ENCODE results near the gene CD4. TPM values are rescaled to one million over a fixed set of nuclear protein-coding genes. Genes with fewer than 3 reads are reported as not detected.

The CD4 gene
- total RNA-seq, 1 experiment from 2014 or later: not detected

- Mint-ChIP-seq H3K4me1 (ENCODE audit: insufficient read depth, unreplicated experiment) (peaks cover 7% of the 10 kb centered on the region), H3K27ac (ENCODE audit: low read depth, unreplicated experiment) (no peak overlapping the region), H3K36me3 (ENCODE audit: insufficient read depth, unreplicated experiment) (no peaks in the 10 kb centered on the region), H3K27me3 (ENCODE audit: insufficient read depth, unreplicated experiment) (peaks cover 37% of the 10 kb centered on the region), H3K4me3 (ENCODE audit: unreplicated experiment) (no peak overlapping the region), H3K9me3 (ENCODE audit: unreplicated experiment) (no peaks in the 10 kb centered on the region)
- POLR2A ChIA-PET: interaction anchor here (0.8 to 4.0 kb wide), 4 partner anchors 19 to 97 kb away, joined by 3 to 23 read pairs (median 6); partner anchors contain the start of genes CDCA3, MLF2 and USP5
- intact Hi-C loops (cut with micrococcal nuclease): no loop called here
- no peak for DNase-seq (ENCODE audit: unreplicated experiment)
- CTCF ChIA-PET: interaction anchor here (0.6 to 8.7 kb wide), 12 partner anchors 9 to 306 kb away, joined by 3 to 74 read pairs (median 4); partner anchors contain the start of genes MLF2 and PTMS
- TF ChIP-seq, protein P1, sequence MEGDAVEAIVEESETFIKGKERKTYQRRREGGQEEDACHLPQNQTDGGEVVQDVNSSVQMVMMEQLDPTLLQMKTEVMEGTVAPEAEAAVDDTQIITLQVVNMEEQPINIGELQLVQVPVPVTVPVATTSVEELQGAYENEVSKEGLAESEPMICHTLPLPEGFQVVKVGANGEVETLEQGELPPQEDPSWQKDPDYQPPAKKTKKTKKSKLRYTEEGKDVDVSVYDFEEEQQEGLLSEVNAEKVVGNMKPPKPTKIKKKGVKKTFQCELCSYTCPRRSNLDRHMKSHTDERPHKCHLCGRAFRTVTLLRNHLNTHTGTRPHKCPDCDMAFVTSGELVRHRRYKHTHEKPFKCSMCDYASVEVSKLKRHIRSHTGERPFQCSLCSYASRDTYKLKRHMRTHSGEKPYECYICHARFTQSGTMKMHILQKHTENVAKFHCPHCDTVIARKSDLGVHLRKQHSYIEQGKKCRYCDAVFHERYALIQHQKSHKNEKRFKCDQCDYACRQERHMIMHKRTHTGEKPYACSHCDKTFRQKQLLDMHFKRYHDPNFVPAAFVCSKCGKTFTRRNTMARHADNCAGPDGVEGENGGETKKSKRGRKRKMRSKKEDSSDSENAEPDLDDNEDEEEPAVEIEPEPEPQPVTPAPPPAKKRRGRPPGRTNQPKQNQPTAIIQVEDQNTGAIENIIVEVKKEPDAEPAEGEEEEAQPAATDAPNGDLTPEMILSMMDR (IDR thresholded peaks at IDR 0.05; ENCODE audit: unreplicated experiment): no peak
- no TSS peak for BruUV-seq (replicated peaks)
These were observed 44.0 kb downstream of the CD4 start for GRCh38 chr12:6833189-6833890.

GRCh38 chr12:6834254-6834653, 44.9 kb downstream of the CD4 start:
- TF ChIP-seq, protein P1 (IDR thresholded peaks at IDR 0.05; ENCODE audit: unreplicated experiment): no peak
- Mint-ChIP-seq H3K9me3 (ENCODE audit: unreplicated experiment) (no peaks in the 10 kb centered on the region), H3K27me3 (ENCODE audit: insufficient read depth, unreplicated experiment) (peaks cover 28% of the 10 kb centered on the region), H3K27ac (ENCODE audit: low read depth, unreplicated experiment) (no peak overlapping the region), H3K36me3 (ENCODE audit: insufficient read depth, unreplicated experiment) (no peaks in the 10 kb centered on the region), H3K4me1 (ENCODE audit: insufficient read depth, unreplicated experiment) (peaks cover 2% of the 10 kb centered on the region), H3K4me3 (ENCODE audit: unreplicated experiment) (no peak overlapping the region)
- no TSS peak for BruUV-seq (replicated peaks)
- CTCF ChIA-PET: interaction anchor here (0.6 to 8.7 kb wide), 17 partner anchors 9 to 230 kb away, joined by 3 to 74 read pairs (median 4); partner anchors contain the start of genes MLF2, PTMS and USP5
- POLR2A ChIA-PET: interaction anchor here (0.6 to 4.0 kb wide), 7 partner anchors 17 to 145 kb away, joined by 3 to 23 read pairs (median 4); partner anchors contain the start of genes CDCA3, MLF2, USP5 and ZNF384
- intact Hi-C loops (cut with micrococcal nuclease): no loop called here
- no peak for DNase-seq (ENCODE audit: unreplicated experiment)

- H3K36me3 Mint-ChIP-seq (ENCODE audit: insufficient read depth, unreplicated experiment): no peaks in the 10 kb centered on the region
- no peak overlapping the region for H3K4me3 Mint-ChIP-seq (ENCODE audit: unreplicated experiment)
- POLR2A ChIA-PET: interaction anchor here (1.1 to 4.0 kb wide), 5 partner anchors 17 to 102 kb away, joined by 3 to 23 read pairs (median 4); partner anchors contain the start of genes CDCA3, MLF2 and USP5
- TF ChIP-seq, protein P1 (IDR thresholded peaks at IDR 0.05; ENCODE audit: unreplicated experiment): no peak
- intact Hi-C loops (cut with micrococcal nuclease): loop anchor here (1.0 kb wide), 1 partner anchor 82 kb away; the partner anchor contains the start of gene MLF2
- no peak overlapping the region for H3K27ac Mint-ChIP-seq (ENCODE audit: low read depth, unreplicated experiment)
- DNase-seq (ENCODE audit: unreplicated experiment): no peak
- BruUV-seq (replicated peaks): no TSS peak
- H3K9me3 Mint-ChIP-seq (ENCODE audit: unreplicated experiment): no peaks in the 10 kb centered on the region
- no peaks in the 10 kb centered on the region for H3K4me1 Mint-ChIP-seq (ENCODE audit: insufficient read depth, unreplicated experiment)
- peaks cover 21% of the 10 kb centered on the region for H3K27me3 Mint-ChIP-seq (ENCODE audit: insufficient read depth, unreplicated experiment)
- CTCF ChIA-PET: interaction anchor here (0.6 to 8.7 kb wide), 20 partner anchors 9 to 273 kb away, joined by 3 to 74 read pairs (median 4); partner anchors contain the start of genes MLF2 and PTMS
These were observed 45.5 kb downstream of the CD4 start for GRCh38 chr12:6834873-6835272.

DNA sequence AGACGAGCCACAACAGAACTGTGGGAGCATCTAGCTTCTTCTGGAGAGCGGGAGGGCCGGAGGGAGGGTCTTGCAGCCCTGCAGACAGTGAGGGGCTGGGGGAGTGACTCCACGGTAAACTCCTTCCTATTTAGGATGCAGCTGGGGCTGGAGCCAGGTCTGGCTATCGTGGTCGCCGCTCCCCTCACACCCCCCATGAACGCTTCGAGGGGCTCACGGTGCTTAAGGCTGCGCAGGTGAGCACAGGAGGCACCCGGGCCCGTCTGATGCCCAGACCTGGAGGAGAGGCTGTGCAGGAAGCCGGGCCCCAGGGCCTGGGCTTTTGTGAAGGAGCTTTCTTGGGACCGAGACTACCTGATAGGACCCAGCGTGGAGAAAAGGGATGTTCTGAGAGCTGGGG, 47.5 kb downstream of the CD4 start:
- peaks cover 2% of the 10 kb centered on the region for H3K27me3 Mint-ChIP-seq (ENCODE audit: insufficient read depth, unreplicated experiment)
- BruUV-seq (replicated peaks): no TSS peak
- TF ChIP-seq, protein P1 (IDR thresholded peaks at IDR 0.05; ENCODE audit: unreplicated experiment): no peak
- ChIA-PET CTCF (interaction anchor here (0.6 to 8.7 kb wide), 10 partner anchors 11 to 140 kb away, joined by 3 to 74 read pairs (median 6); partner anchors contain the start of genes CDCA3, MLF2 and USP5), POLR2A (no interaction called here)
- no peaks in the 10 kb centered on the region for H3K9me3 Mint-ChIP-seq (ENCODE audit: unreplicated experiment)
- intact Hi-C loops (cut with micrococcal nuclease): no loop called here
- H3K4me1 Mint-ChIP-seq (ENCODE audit: insufficient read depth, unreplicated experiment): no peaks in the 10 kb centered on the region
- no peaks in the 10 kb centered on the region for H3K36me3 Mint-ChIP-seq (ENCODE audit: insufficient read depth, unreplicated experiment)
- H3K4me3 Mint-ChIP-seq (ENCODE audit: unreplicated experiment): no peak overlapping the region
- no peak for DNase-seq (ENCODE audit: unreplicated experiment)
- H3K27ac Mint-ChIP-seq (ENCODE audit: low read depth, unreplicated experiment): no peak overlapping the region
